Stimulated activated CD8-positive, alpha-beta memory T cell treated with anti-CD3 and anti-CD28 coated beads, Interleukin-15, amount 100 ng/mL, for 1 hour (primary cell): ENCODE data around the gene CRYM.

Experiments
- DNase-seq: peaks from one replicate; pipeline ENCODE4 v3.0.0-alpha.2; 2020; ENCODE audit warnings: low read depth

The CRYM gene

GRCh38 chr16:21244518-21245215 lies 33.4 kb downstream of the CRYM start:
- no peak for DNase-seq

GRCh38 chr16:21242756-21243155 lies 35.3 kb downstream of the CRYM start:
- DNase-seq: no peak

GRCh38 chr16:21239646-21240045 lies 38.4 kb downstream of the CRYM start:
- DNase-seq: no peak

GRCh38 chr16:21236831-21237230 lies 41.3 kb downstream of the CRYM start:
- no peak for DNase-seq

GRCh38 chr16:21235199-21235585 lies 42.9 kb downstream of the CRYM start:
- no peak for DNase-seq

- no peak for DNase-seq
These were observed 44.5 kb downstream of the CRYM start, which contains the start of gene ANKS4B for GRCh38 chr16:21233521-21234150. Gene ANKS4B (plus strand): TSS chr16:21233699. CDS start chr16:21233738, 39 bp downstream.

GRCh38 chr16:21233045-21233520 lies 45.0 kb downstream of the CRYM start:
- no peak for DNase-seq

- DNase-seq: no peak
These were observed 49.7 kb downstream of the CRYM start for GRCh38 chr16:21228361-21228872.

- no peak for DNase-seq
These were observed 50.2 kb downstream of the CRYM start for GRCh38 chr16:21227866-21228265.

- no peak for DNase-seq
These were observed 51.3 kb downstream of the CRYM start for GRCh38 chr16:21226749-21227148.

GRCh38 chr16:21224800-21225199 lies 53.3 kb downstream of the CRYM start:
- no peak for DNase-seq

- no peak for DNase-seq
These were observed 54.3 kb downstream of the CRYM start for GRCh38 chr16:21223787-21224186.

GRCh38 chr16:21222495-21223337 lies 55.4 kb downstream of the CRYM start:
- no peak for DNase-seq

GRCh38 chr16:21219551-21219950 lies 58.5 kb downstream of the CRYM start:
- no peak for DNase-seq

GRCh38 chr16:21218153-21218552 lies 59.9 kb downstream of the CRYM start:
- no peak for DNase-seq

- no peak for DNase-seq
These were observed 61.0 kb downstream of the CRYM start for GRCh38 chr16:21217121-21217520.

- DNase-seq: no peak
These were observed 64.0 kb downstream of the CRYM start for GRCh38 chr16:21214086-21214485.

GRCh38 chr16:21211486-21211885 lies 66.6 kb downstream of the CRYM start, which contains the start of gene ZP2:
Gene ZP2 (minus strand): TSS chr16:21211574. CDS start chr16:21211547, 27 bp downstream.
- no peak for DNase-seq
